Mucosa of descending colon (tissue), 3 donors: Measurements from ENCODE around the gene RAD51B. TPM values are rescaled to one million over a fixed set of nuclear protein-coding genes. Genes with fewer than 3 reads are reported as not detected.

ENCODE experiments used
- ATAC-seq: fragments of 200-7000 bp; cut with Tn5 transposase; one replicate; pipeline ENCODE4 v1.9.1; 2020; ENCODE audit warnings: mild to moderate bottlenecking, moderate library complexity
- DNase-seq, 3 donors: peaks; one replicate each; pipeline ENCODE4 v3.0.0-alpha.2; 2020
- H3K36me3 ChIP-seq: fragments of 200-600 bp; one replicate; pipeline ENCODE4 v1.8.0; 2021; ENCODE audit warnings: low read depth, mild to moderate bottlenecking
- H3K4me1 ChIP-seq: fragments of 200-600 bp; one replicate; pipeline ENCODE4 v1.8.0; 2021; ENCODE audit warnings: low read depth, mild to moderate bottlenecking
- H3K4me3 ChIP-seq: fragments of 200-600 bp; one replicate; pipeline ENCODE4 v1.8.0; 2021; ENCODE audit warnings: mild to moderate bottlenecking
- H3K9me3 ChIP-seq: fragments of 200-600 bp; one replicate; pipeline ENCODE4 v1.8.0; 2021; ENCODE audit warnings: mild to moderate bottlenecking
- CTCF ChIP-seq: fragments of 200-600 bp; IDR thresholded peaks from one replicate; pipeline ENCODE4 v1.8.0; 2022; ENCODE audit warnings: antibody characterized with exemption, mild to moderate bottlenecking
- intact Hi-C, 2 donors: fragments of 100-400 bp; cut with DNase I in 1 of 2; cut with micrococcal nuclease in 1 of 2; formaldehyde crosslinking; loops; one replicate each; pipeline versions ENCODE4 v1.11.0 to v1.11.1; 2022; cut with DNase I, micrococcal nuclease
- total RNA-seq, 3 donors: library from RNA; stranded (reverse); fragmentation: NEBNext Ultra II Directional in 2 of 3; extraction: Animal tissue kit (Norgen Biotek cat#: 25700) in 2 of 3; gene quantifications; one replicate each; pipeline versions ENCODE4 v1.2.1 to v1.2.4, GENCODE V29; 2021 to 2023
- donor health status: DM: no; HTN: no; CAD: no; lungs with moderate emphysema.
- donor health status: DM: no; HTN: no; CAD: no.
- donor health status: DM: no; HTN: yes; CAD: no.

The RAD51B gene
- total RNA-seq, 3 donors from 2014 or later: 15.8 to 23.3 (median 20.9) TPM

- ATAC-seq: peak; percentile 40
- intact Hi-C loops: no loop called here
- no peak overlapping the region for H3K4me3 ChIP-seq
- H3K36me3 ChIP-seq: no peaks in the 10 kb centered on the region
- no peak for DNase-seq
- peaks cover 13% of the 10 kb centered on the region for H3K4me1 ChIP-seq
- no peaks in the 10 kb centered on the region for H3K9me3 ChIP-seq
- TF ChIP-seq CTCF: no peak
Measured at GRCh38 chr14:67856827-67857226, 37.2 kb downstream of the RAD51B start.

GRCh38 chr14:67857778-67858350 lies 38.3 kb downstream of the RAD51B start:
- intact Hi-C loops: no loop called here

GRCh38 chr14:67859169-67859749 lies 39.7 kb downstream of the RAD51B start:
- TF ChIP-seq CTCF: no peak
- ATAC-seq: no peak
- H3K36me3 ChIP-seq: no peaks in the 10 kb centered on the region
- intact Hi-C loops: no loop called here
- DNase-seq: no peak
- H3K4me3 ChIP-seq: no peak overlapping the region
- no peaks in the 10 kb centered on the region for H3K9me3 ChIP-seq
- peaks cover 4% of the 10 kb centered on the region for H3K4me1 ChIP-seq

More at GRCh38 chr14:67857778-67858350, 38.3 kb downstream of the RAD51B start:
- ATAC-seq: no peak
- DNase-seq: peak in 1 of 3 donors; percentile 45
- Histone ChIP-seq H3K4me1 (peaks cover 10% of the 10 kb centered on the region), H3K36me3 (no peaks in the 10 kb centered on the region), H3K9me3 (no peaks in the 10 kb centered on the region), H3K4me3 (no peak overlapping the region)
- no peak for TF ChIP-seq CTCF

GRCh38 chr14:67863223-67863622 lies 43.6 kb downstream of the RAD51B start:
- no peaks in the 10 kb centered on the region for H3K9me3 ChIP-seq
- no peaks in the 10 kb centered on the region for H3K36me3 ChIP-seq
- intact Hi-C loops: no loop called here
- ATAC-seq (no peak), DNase-seq (no peak)
- H3K4me3 ChIP-seq: no peak overlapping the region
- no peak for TF ChIP-seq CTCF
- H3K4me1 ChIP-seq: no peaks in the 10 kb centered on the region

GRCh38 chr14:67875175-67876006 lies 55.8 kb downstream of the RAD51B start:
- TF ChIP-seq CTCF: no peak
- no peaks in the 10 kb centered on the region for H3K4me1 ChIP-seq
- H3K4me3 ChIP-seq: no peak overlapping the region
- intact Hi-C loops: no loop called here
- H3K9me3 ChIP-seq: no peaks in the 10 kb centered on the region
- ATAC-seq (no peak), DNase-seq (no peak)
- no peaks in the 10 kb centered on the region for H3K36me3 ChIP-seq
